CD4-positive, CD25-positive, alpha-beta regulatory T cell (primary cell): ENCODE results near the gene MYORG. TPM values are rescaled to one million over a fixed set of nuclear protein-coding genes. Genes with fewer than 3 reads are reported as not detected.

Experiments
- ATAC-seq, 2 donors: fragments of 150-1000 bp; cut with Tn5 transposase; one replicate each; pipeline ENCODE4 v1.10.0; 2021; ENCODE audit warnings: low read depth in 2 of 2, moderate number of reproducible peaks in 2 of 2, moderate library complexity in 1 of 2
- DNase-seq, 3 donors: peaks; one replicate each; pipeline versions ENCODE4 v3.0.0 to v3.0.0-alpha.2; 2012 to 2022; ENCODE audit warnings: mixed read lengths in 1 of 3
- H3K27ac ChIP-seq: one replicate; pipeline ENCODE4 v1.7.0; 2013; ENCODE audit warnings: mild to moderate bottlenecking, low read length; ENCODE audit not compliant: insufficient read depth, poor library complexity, severe bottlenecking
- H3K27me3 ChIP-seq: one replicate; pipeline ENCODE4 v1.7.0; 2013; ENCODE audit warnings: low read length; ENCODE audit not compliant: control insufficient read depth, insufficient read depth
- H3K36me3 ChIP-seq: one replicate; pipeline ENCODE4 v1.7.0; 2013; ENCODE audit warnings: mild to moderate bottlenecking, low read length, moderate library complexity; ENCODE audit not compliant: control insufficient read depth, insufficient read depth
- H3K4me1 ChIP-seq: 2 replicates; pipeline ENCODE4 v1.7.0; 2013; ENCODE audit warnings: mild to moderate bottlenecking, low read length; ENCODE audit not compliant: insufficient read depth, control insufficient read depth, poor library complexity, severe bottlenecking
- H3K4me3 ChIP-seq: one replicate; pipeline ENCODE4 v1.7.0; 2013; ENCODE audit warnings: low read depth, mild to moderate bottlenecking, low read length, moderate library complexity
- H3K9me3 ChIP-seq, 2 experiments: 1 replicate in 1 of 2; 2 replicates in 1 of 2; pipeline ENCODE4 v1.7.0; 2013; ENCODE audit warnings: low read length in 2 of 2, mild to moderate bottlenecking in 1 of 2, moderate library complexity in 1 of 2; ENCODE audit not compliant: control insufficient read depth in 2 of 2
- H3K27ac Mint-ChIP-seq, 3 donors: one replicate each; pipeline ENCODE4 v1.8.0; 2020 to 2022; ENCODE audit warnings: mild to moderate bottlenecking in 3 of 3, mixed read lengths in 3 of 3, moderate library complexity in 2 of 3
- H3K27me3 Mint-ChIP-seq: one replicate; pipeline ENCODE4 v1.8.0; 2022; ENCODE audit warnings: mild to moderate bottlenecking, mixed read lengths
- H3K36me3 Mint-ChIP-seq: one replicate; pipeline ENCODE4 v1.8.0; 2020; ENCODE audit warnings: mixed read lengths
- H3K4me1 Mint-ChIP-seq, 4 donors: one replicate each; pipeline ENCODE4 v1.8.0; 2020 to 2022; ENCODE audit warnings: mixed read lengths in 4 of 4, mild to moderate bottlenecking in 1 of 4
- H3K4me3 Mint-ChIP-seq, 4 donors: one replicate each; pipeline ENCODE4 v1.8.0; 2020 to 2022; ENCODE audit warnings: mild to moderate bottlenecking in 4 of 4, mixed read lengths in 4 of 4, moderate library complexity in 3 of 4
- H3K9me3 Mint-ChIP-seq, 7 donors: one replicate each; pipeline ENCODE4 v1.8.0; 2020 to 2022; ENCODE audit warnings: mixed read lengths in 7 of 7, mild to moderate bottlenecking in 3 of 7, moderate library complexity in 2 of 7
- polyA plus RNA-seq, 4 donors: library from polyadenylated mRNA; unstranded; fragments of 300-500 nt; fragmentation: Illumina TruSeq; gene quantifications; one replicate each; pipeline ENCODE4 v1.2.3, GENCODE V29; 2021
- total RNA-seq: library from RNA; stranded (reverse); gene quantifications from one replicate; pipeline ENCODE4 v1.2.3, GENCODE V29; 2022

MYORG gene
- total and polyA plus RNA-seq, 5 donors from 2014 or later, result 0.05 to 0.64 (median 0.34) TPM

DNA sequence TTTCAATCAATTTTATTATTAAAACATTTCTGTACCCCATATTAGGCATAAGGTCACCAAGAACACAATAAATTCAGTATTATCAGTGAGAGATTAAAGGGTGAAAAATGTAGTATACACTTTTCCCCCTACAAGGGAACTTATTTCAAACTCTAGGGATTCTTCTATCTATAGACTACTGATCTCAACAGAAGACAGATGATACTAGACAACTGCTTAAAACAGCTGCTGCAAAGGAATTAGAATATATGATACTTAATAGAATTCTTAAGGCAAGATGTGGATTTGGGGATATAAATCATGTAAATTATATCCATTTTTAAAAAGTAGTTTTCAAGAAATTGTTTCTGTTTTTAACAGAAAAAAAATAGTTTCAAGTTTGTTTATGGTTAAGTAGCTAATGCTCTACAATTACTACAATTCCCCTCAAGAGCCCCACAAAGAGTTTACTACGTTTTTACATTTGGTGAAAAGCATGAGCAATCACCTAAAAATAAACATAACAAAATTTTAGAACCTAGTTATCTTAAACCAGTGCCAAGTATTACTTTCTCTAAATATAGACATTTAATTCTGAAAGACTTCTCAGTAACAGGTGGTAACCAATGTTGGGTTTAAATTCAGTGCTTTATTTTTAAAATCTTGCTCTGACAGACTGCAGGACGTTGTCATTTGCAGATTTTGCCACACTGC lies 53.7 kb downstream of the MYORG start:
- Mint-ChIP-seq H3K4me1 (peaks cover 2 to 6% (median 3%) of the 10 kb centered on the region in 4 donors), H3K4me3 (no peak overlapping the region), H3K27me3 (no peaks in the 10 kb centered on the region), H3K27ac (no peak overlapping the region), H3K9me3 (peaks cover 0 to 2% (median 0%) of the 10 kb centered on the region in 7 donors), H3K36me3 (no peaks in the 10 kb centered on the region)
- H3K4me3 ChIP-seq, result no peak overlapping the region
- ATAC-seq, result no peak
- DNase-seq, result no peak
- H3K27me3 ChIP-seq, result no peaks in the 10 kb centered on the region
- H3K4me1 ChIP-seq, result no peaks in the 10 kb centered on the region
- no peak overlapping the region for H3K27ac ChIP-seq
- no peaks in the 10 kb centered on the region for H3K36me3 ChIP-seq
- H3K9me3 ChIP-seq, result no peaks in the 10 kb centered on the region

DNA sequence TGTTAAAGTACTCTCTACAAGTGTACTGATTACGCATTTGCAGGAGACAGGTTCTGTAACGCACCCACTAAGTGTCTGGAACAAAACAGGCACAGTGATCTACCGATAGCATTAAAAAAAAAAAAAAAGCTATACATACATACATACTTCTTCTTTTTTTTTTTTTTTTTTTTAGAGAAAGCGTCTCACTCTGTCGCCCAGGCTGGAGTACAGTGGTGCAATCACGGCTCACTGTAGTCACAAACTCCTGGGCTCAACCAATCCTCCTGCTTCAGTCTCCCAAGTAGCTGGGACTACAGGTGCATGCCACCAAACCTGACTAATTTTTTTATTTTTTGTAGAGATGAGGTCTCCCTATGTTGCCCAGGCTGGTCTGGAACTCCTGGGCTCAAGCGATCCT lies 55.2 kb downstream of the MYORG start:
- Mint-ChIP-seq H3K27me3 (no peaks in the 10 kb centered on the region), H3K27ac (no peak overlapping the region), H3K4me1 (peaks cover 0 to 3% (median under 1%) of the 10 kb centered on the region in 4 donors), H3K36me3 (no peaks in the 10 kb centered on the region), H3K9me3 (peaks cover 0 to 2% (median 0%) of the 10 kb centered on the region in 7 donors), H3K4me3 (no peak overlapping the region)
- Histone ChIP-seq H3K9me3 (no peaks in the 10 kb centered on the region), H3K4me3 (no peak overlapping the region), H3K36me3 (no peaks in the 10 kb centered on the region), H3K27me3 (no peaks in the 10 kb centered on the region), H3K27ac (no peak overlapping the region), H3K4me1 (no peaks in the 10 kb centered on the region)
- ATAC-seq (no peak), DNase-seq (no peak)

DNA sequence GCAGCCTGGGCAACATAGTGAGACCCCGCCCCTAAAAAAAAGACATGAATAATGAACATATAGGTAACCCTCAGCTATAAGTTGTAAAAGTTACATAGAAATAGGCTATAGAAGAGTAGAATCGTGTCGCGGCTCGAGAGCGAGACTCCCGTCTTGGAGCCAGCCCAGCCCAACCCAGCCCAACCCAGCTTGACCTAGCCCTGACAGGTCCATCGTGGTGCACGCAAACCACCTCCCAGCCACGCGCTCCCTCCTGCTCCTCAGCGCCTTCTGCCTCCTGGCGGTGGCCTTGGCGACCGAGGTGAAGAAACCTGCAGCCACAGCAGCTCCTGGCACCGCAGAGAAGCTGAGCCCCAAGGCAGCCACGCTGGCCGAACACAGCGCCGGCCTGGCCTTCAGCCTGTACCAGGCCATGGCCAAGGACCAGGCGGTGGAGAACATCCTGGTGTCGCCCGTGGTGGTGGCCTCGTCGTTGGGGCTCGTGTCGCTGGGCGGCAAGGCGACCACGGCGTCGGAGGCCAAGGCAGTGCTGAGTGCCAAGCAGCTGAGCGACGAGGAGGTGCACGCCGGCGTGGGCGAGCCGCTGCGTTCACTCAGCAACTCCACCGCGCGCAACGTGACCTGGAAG lies 58.4 kb downstream of the MYORG start:
- Histone ChIP-seq H3K4me1 (no peaks in the 10 kb centered on the region), H3K9me3 (no peaks in the 10 kb centered on the region), H3K27me3 (no peaks in the 10 kb centered on the region), H3K4me3 (no peak overlapping the region), H3K27ac (no peak overlapping the region), H3K36me3 (no peaks in the 10 kb centered on the region)
- Mint-ChIP-seq H3K27me3 (no peaks in the 10 kb centered on the region), H3K36me3 (no peaks in the 10 kb centered on the region), H3K4me3 (no peak overlapping the region), H3K4me1 (peaks cover 0 to 1% (median 0%) of the 10 kb centered on the region in 4 donors), H3K9me3 (peaks cover 0 to 2% (median 0%) of the 10 kb centered on the region in 7 donors), H3K27ac (no peak overlapping the region)
- ATAC-seq, result no peak
- no peak for DNase-seq

DNA sequence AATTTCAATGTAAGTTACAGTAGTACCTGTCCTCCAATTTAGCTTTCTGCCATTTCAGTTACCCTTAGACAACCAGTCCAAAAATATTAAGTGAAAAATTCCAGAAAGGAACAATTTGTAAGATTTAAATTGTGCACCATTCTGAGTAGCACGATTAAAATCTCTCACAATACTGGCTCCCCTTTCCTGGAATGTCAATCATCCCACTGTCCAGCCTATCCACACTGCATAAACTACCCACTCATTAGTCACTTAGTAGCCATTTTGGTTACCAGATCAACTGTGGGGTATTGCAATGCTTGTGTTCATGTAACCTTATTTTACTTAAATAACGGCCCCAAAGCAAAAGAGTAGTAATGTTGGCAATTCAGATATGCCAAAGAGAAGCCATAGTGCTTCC lies 59.3 kb downstream of the MYORG start:
- no peak for DNase-seq
- H3K27ac Mint-ChIP-seq, result no peak overlapping the region
- H3K27me3 ChIP-seq, result no peaks in the 10 kb centered on the region

More for the DNA sequence above, 59.3 kb downstream of the MYORG start:
- Mint-ChIP-seq H3K27me3 (no peaks in the 10 kb centered on the region), H3K4me3 (no peak overlapping the region), H3K36me3 (no peaks in the 10 kb centered on the region), H3K4me1 (peaks cover 0 to 1% (median 0%) of the 10 kb centered on the region in 4 donors), H3K9me3 (peaks cover 0 to 2% (median 0%) of the 10 kb centered on the region in 7 donors)
- no peaks in the 10 kb centered on the region for H3K4me1 ChIP-seq
- H3K4me3 ChIP-seq, result no peak overlapping the region
- H3K27ac ChIP-seq, result no peak overlapping the region
- no peak for ATAC-seq
- no peaks in the 10 kb centered on the region for H3K36me3 ChIP-seq
- no peaks in the 10 kb centered on the region for H3K9me3 ChIP-seq

Other genes starting within 250 kb of the MYORG start
- gene UBAP1, start 197.9 kb downstream of the MYORG start, total RNA-seq, result 70.7 TPM
- gene UBAP1, start 197.9 kb downstream of the MYORG start, polyA plus RNA-seq, result 10 to 100 TPM; 52.9 to 60.0 (median 55.4) TPM
- 0.25 TPM for gene KIF24, start 47.6 kb downstream of the MYORG start, total RNA-seq
- under 1 TPM in 1 of 4 donors, not detected in 3; 0.21 TPM for gene KIF24, start 47.6 kb downstream of the MYORG start, polyA plus RNA-seq
- 7.1 TPM for gene NUDT2, start 47.3 kb downstream of the MYORG start, total RNA-seq
- 10 to 100 TPM; 29.1 to 67.0 (median 50.5) TPM for gene NUDT2, start 47.3 kb downstream of the MYORG start, polyA plus RNA-seq
- 16.9 TPM for gene FAM219A, start 81.7 kb upstream of the MYORG start, total RNA-seq
- 1 to 10 TPM in 2 of 4 donors, under 1 TPM in 2; 0.70 to 1.3 (median 0.97) TPM for gene FAM219A, start 81.7 kb upstream of the MYORG start, polyA plus RNA-seq
- not detected for gene DNAI1, start 81.9 kb upstream of the MYORG start, total RNA-seq
- not detected for gene DNAI1, start 81.9 kb upstream of the MYORG start, polyA plus RNA-seq
- gene ENHO, start 146.1 kb upstream of the MYORG start, total RNA-seq, result 0.37 TPM
- gene ENHO, start 146.1 kb upstream of the MYORG start, polyA plus RNA-seq, result under 1 TPM in 1 of 4 donors, not detected in 3; 0.16 TPM
- not detected for gene CNTFR, start 212.8 kb upstream of the MYORG start, total RNA-seq
- not detected for gene CNTFR, start 212.8 kb upstream of the MYORG start, polyA plus RNA-seq
- gene RPP25L, start 235.2 kb upstream of the MYORG start, total RNA-seq, result 6.7 TPM
- 10 to 100 TPM; 63.4 to 80.0 (median 68.5) TPM for gene RPP25L, start 235.2 kb upstream of the MYORG start, polyA plus RNA-seq
- 80.4 TPM for gene DCTN3, start 243.6 kb upstream of the MYORG start, total RNA-seq
- gene DCTN3, start 243.6 kb upstream of the MYORG start, polyA plus RNA-seq, result 100 to 1,000 TPM; 152 to 202 (median 171) TPM